Left lung (tissue), 10 donors: ENCODE measurements around the gene VSTM4. TPM values are rescaled to one million over a fixed set of nuclear protein-coding genes. Genes with fewer than 3 reads are reported as not detected.

Experiments
- ATAC-seq: fragments of 200-7000 bp; cut with Tn5 transposase; one replicate; pipeline ENCODE4 v1.9.1; 2020; ENCODE audit warnings: moderate library complexity
- DNase-seq, 4 donors: peaks; one replicate each; pipeline ENCODE4 v3.0.0-alpha.2; 2013 to 2020
- H3K27ac ChIP-seq, 2 donors: fragments of 200-600 bp; sonication (generic) in 1 of 2; one replicate each; pipeline versions ENCODE4 v1.5.0 to v1.8.0; 2020 to 2021
- H3K27me3 ChIP-seq, 2 donors: fragments of 200-600 bp; sonication (generic) in 1 of 2; one replicate each; pipeline versions ENCODE4 v1.5.0 to v1.8.0; 2020 to 2021
- H3K36me3 ChIP-seq, 2 donors: fragments of 200-600 bp; sonication (generic) in 1 of 2; one replicate each; pipeline versions ENCODE4 v1.5.0 to v1.8.0; 2020 to 2021
- H3K4me1 ChIP-seq, 2 donors: fragments of 200-600 bp; one replicate each; pipeline ENCODE4 v1.8.0; 2021
- H3K4me3 ChIP-seq, 2 donors: fragments of 200-600 bp; sonication (generic) in 1 of 2; one replicate each; pipeline versions ENCODE4 v1.5.0 to v1.8.0; 2020 to 2021; ENCODE audit warnings: mild to moderate bottlenecking in 1 of 2
- H3K9me3 ChIP-seq, 2 donors: fragments of 200-600 bp; sonication (generic) in 1 of 2; one replicate each; pipeline versions ENCODE4 v1.5.0 to v1.8.0; 2020 to 2021
- CTCF ChIP-seq, 2 donors: fragments of 200-600 bp; sonication (generic) in 1 of 2; IDR thresholded peaks; one replicate each; pipeline versions ENCODE4 v1.5.0 to v1.8.0; 2021; ENCODE audit warnings: antibody characterized with exemption in 2 of 2
- intact Hi-C, 2 donors: fragments of 100-400 bp; cut with DNase I; formaldehyde crosslinking; loops; one replicate each; pipeline versions ENCODE4 v1.11.2 to v1.14.2; 2022
- polyA plus RNA-seq, 6 donors: library from polyadenylated mRNA; unstranded; fragments of 120-200 nt; gene quantifications; one replicate each; pipeline ENCODE4 v1.2.1, GENCODE V29; 2013; ENCODE audit not compliant: insufficient read length in 6 of 6
- total RNA-seq, 2 donors: library from RNA; stranded (reverse); fragmentation: NEBNext Ultra II Directional; extraction: Animal tissue kit (Norgen Biotek cat#: 25700); gene quantifications; one replicate each; pipeline ENCODE4 v1.2.1, GENCODE V29; 2021
- donor health status: DM: no; HTN: yes; CAD: no.
- donor health status: DM: no; HTN: no; CAD: no.

The VSTM4 gene
- total and polyA plus RNA-seq, 8 donors: 11.0 to 36.9 (median 30.8) TPM

GRCh38 chr10:49099046-49099445 lies 16.3 kb downstream of the VSTM4 start:
- no peaks in the 10 kb centered on the region for H3K36me3 ChIP-seq
- H3K27me3 ChIP-seq: no peaks in the 10 kb centered on the region
- no peaks in the 10 kb centered on the region for H3K9me3 ChIP-seq
- intact Hi-C loops: no loop called here
- no peak overlapping the region for H3K4me3 ChIP-seq
- no peak overlapping the region for H3K27ac ChIP-seq
- no peak for TF ChIP-seq CTCF (IDR thresholded peaks at IDR 0.05)
- H3K4me1 ChIP-seq: no peaks in the 10 kb centered on the region
- no peak for ATAC-seq
- no peak for DNase-seq

- H3K4me1 ChIP-seq: no peaks in the 10 kb centered on the region
- no peak for DNase-seq
- no peak for TF ChIP-seq CTCF (IDR thresholded peaks at IDR 0.05)
- H3K36me3 ChIP-seq: no peaks in the 10 kb centered on the region
- H3K9me3 ChIP-seq: no peaks in the 10 kb centered on the region
- H3K27ac ChIP-seq: no peak overlapping the region
- intact Hi-C loops: no loop called here
- H3K27me3 ChIP-seq: no peaks in the 10 kb centered on the region
- no peak for ATAC-seq
- H3K4me3 ChIP-seq: no peak overlapping the region
These were observed 18.4 kb downstream of the VSTM4 start for GRCh38 chr10:49096890-49097445.

GRCh38 chr10:49094646-49095045 lies 20.7 kb downstream of the VSTM4 start:
- no peaks in the 10 kb centered on the region for H3K27me3 ChIP-seq
- TF ChIP-seq CTCF (IDR thresholded peaks at IDR 0.05): no peak
- no peaks in the 10 kb centered on the region for H3K9me3 ChIP-seq
- no peak overlapping the region for H3K27ac ChIP-seq
- intact Hi-C loops: no loop called here
- DNase-seq (no peak), ATAC-seq (no peak)
- H3K4me1 ChIP-seq: peaks cover 0 to 8% of the 10 kb centered on the region in 2 donors
- H3K36me3 ChIP-seq: no peaks in the 10 kb centered on the region
- no peak overlapping the region for H3K4me3 ChIP-seq

- TF ChIP-seq CTCF (IDR thresholded peaks at IDR 0.05): no peak
- Histone ChIP-seq H3K36me3 (no peaks in the 10 kb centered on the region), H3K4me1 (peaks cover 0 to 8% of the 10 kb centered on the region in 2 donors), H3K27ac (no peak overlapping the region), H3K9me3 (no peaks in the 10 kb centered on the region), H3K27me3 (no peaks in the 10 kb centered on the region), H3K4me3 (no peak overlapping the region)
- ATAC-seq (no peak), DNase-seq (no peak)
- intact Hi-C loops: no loop called here
These were observed 21.4 kb downstream of the VSTM4 start for GRCh38 chr10:49093922-49094321.

GRCh38 chr10:49092477-49092876 lies 22.8 kb downstream of the VSTM4 start:
- ATAC-seq (no peak), DNase-seq (no peak)
- intact Hi-C loops: no loop called here
- no peak for TF ChIP-seq CTCF (IDR thresholded peaks at IDR 0.05)
- no peaks in the 10 kb centered on the region for H3K36me3 ChIP-seq
- no peak overlapping the region for H3K27ac ChIP-seq
- no peaks in the 10 kb centered on the region for H3K9me3 ChIP-seq
- peaks cover 0 to 8% of the 10 kb centered on the region in 2 donors for H3K4me1 ChIP-seq
- no peaks in the 10 kb centered on the region for H3K27me3 ChIP-seq
- H3K4me3 ChIP-seq: no peak overlapping the region
